GM15510 (cell line): Measurements from ENCODE around the gene PATE3.

ENCODE experiments used
- POLR2A ChIP-seq: IDR thresholded peaks from 3 replicates; pipeline ENCODE4 v1.6.1; 2011; ENCODE audit warnings: borderline replicate concordance; ENCODE audit not compliant: insufficient read length; ENCODE audit errors: extremely low read depth

The PATE3 gene

GRCh38 chr11:125787827-125788226 lies at the start of gene PATE3:
Gene PATE3 (plus strand): TSS chr11:125788127. CDS start chr11:125788152, 25 bp downstream.
- no peak for TF ChIP-seq POLR2A

GRCh38 chr11:125740617-125741016 lies 47.3 kb upstream of the PATE3 start:
- TF ChIP-seq POLR2A: no peak

- no peak for TF ChIP-seq POLR2A
Observed at GRCh38 chr11:125743681-125744080, 44.2 kb upstream of the PATE3 start.

DNA sequence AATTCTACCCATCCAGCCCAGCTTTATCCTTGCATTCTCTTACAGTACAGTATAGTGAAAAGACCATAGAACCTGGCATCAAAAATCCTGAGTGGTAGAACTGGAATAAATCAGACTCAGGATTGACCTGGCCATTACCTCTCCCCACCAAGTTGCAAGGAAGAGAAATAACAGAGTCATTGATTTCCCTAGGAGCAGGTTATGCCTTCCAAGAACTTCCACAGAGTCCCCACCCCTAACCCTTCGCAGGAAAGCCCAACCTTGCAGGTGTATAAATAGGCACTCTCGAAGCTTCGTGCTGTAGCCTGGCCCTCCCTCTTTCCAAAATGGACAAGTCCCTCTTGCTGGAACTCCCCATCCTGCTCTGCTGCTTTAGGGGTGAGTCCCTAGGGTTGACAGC lies 41.9 kb upstream of the PATE3 start, which contains the start of gene PATE1:
PATE1 (plus strand) TSS at position 301 of the 400 bp plus-strand sequence; CDS start at position 327, 26 bp downstream.
- no peak for TF ChIP-seq POLR2A

- TF ChIP-seq POLR2A: no peak
Observed at GRCh38 chr11:125750629-125751028, 37.3 kb upstream of the PATE3 start.

DNA sequence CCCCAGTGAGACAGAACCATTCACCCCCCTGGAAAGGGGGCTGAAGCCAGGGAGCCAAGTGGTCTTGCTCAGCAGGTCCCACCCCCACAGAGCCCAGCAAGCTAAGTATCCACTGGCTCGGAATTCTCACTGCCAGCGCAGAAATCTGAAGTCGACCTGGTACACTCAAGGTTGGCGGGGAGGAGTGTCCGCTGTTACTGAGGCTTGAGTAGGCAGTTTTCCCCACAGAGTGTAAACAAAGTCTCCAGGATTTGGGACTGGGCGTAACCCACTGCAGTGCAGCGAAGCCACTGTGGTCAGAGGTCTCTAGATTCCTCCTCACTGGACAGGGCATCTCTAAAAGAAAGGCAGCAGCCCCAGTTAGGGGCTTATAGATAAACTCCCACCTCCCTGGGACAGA lies 31.9 kb upstream of the PATE3 start:
- TF ChIP-seq POLR2A: no peak

- no peak for TF ChIP-seq POLR2A
Observed at GRCh38 chr11:125762445-125762844, 25.5 kb upstream of the PATE3 start.

DNA sequence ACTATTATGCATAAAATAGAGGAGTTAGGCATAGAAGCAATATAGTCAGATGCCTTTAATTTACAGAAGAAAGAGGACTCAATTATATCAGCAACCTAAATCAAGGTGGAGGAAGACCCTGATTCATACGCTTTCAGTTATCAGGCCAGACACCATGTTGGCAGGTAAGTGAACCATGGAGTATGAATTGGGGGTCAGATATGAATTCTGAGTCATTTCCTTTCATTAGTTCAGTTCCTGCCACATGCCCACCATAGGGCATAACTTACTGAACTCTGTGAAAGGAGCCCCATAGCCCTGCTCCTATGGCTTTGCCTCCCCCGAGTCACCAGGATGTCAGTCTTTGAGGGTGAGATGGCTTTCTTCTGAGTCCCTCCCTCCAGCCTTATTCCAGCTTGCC lies 24.4 kb upstream of the PATE3 start:
- no peak for TF ChIP-seq POLR2A

GRCh38 chr11:125766251-125766650 lies 21.7 kb upstream of the PATE3 start:
- no peak for TF ChIP-seq POLR2A

GRCh38 chr11:125768336-125769046 lies 19.4 kb upstream of the PATE3 start:
- no peak for TF ChIP-seq POLR2A

DNA sequence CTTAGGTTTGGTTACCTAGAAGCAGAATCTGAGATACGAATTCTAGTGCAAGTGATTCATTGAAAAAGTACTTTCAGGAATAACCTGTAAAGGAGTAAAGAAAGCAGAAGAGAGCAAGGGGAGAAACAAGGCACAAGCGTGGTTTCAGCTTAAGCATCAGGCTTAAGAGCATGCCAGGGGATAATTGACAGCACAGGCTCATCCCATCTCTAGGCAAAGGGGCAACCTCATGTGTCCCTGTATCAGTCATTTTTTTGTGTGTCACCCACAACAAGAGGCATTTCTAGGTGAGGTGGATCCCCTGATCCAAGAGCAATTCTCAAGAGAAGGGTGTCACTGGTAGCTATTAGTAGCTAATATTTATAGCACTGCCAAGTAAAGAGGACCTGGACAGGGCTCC lies 17.3 kb upstream of the PATE3 start:
- TF ChIP-seq POLR2A: no peak

DNA sequence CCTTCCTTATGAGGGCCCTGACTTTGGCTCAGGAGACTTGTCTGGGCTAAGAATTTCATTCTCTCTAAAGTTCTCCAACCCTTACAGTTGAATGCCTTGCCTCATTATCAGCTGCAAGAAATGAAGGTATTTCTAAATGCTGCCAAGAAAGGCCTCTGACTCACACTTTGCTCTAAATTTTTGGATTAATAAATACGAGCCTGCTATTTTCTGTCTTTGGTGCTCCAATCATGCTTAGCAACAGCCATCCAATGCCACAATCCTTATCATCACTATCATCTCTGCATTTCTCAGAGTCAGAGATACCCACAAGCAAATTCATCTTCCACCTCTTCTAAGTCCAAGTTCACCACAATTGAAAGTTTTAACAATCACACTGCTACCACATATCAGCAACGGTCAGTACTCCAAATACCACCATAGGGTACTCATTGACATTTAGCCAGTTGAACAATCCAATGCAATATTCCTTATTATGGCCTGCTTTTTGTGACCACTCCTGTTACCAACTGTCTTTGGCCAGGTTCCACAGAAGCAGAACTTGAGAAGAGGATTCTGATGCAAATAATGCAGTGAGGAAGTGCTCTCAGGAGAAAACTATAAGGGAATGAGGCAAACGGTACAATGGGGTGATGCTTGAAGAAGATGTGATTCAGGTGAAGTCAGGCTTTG lies 15.0 kb upstream of the PATE3 start:
- no peak for TF ChIP-seq POLR2A

DNA sequence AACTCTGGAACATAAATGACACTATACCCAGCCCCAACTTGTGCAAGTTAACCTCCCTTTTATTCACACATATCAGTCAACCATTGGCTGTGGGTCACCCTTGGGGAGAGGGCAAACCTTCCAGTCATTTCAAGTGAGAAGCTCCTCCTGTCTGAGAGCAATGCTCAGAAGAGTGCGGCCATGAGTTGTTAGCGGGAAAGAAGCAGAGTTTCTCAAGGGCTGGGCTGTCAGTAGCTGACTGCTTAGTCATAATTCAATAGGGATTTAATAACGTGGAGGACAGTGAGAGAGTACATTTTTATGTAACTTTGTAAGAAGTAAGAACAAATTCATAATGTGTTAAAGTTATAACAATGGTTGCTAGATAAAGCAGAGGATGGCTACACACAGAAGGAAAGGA lies 14.4 kb upstream of the PATE3 start:
- TF ChIP-seq POLR2A: no peak

DNA sequence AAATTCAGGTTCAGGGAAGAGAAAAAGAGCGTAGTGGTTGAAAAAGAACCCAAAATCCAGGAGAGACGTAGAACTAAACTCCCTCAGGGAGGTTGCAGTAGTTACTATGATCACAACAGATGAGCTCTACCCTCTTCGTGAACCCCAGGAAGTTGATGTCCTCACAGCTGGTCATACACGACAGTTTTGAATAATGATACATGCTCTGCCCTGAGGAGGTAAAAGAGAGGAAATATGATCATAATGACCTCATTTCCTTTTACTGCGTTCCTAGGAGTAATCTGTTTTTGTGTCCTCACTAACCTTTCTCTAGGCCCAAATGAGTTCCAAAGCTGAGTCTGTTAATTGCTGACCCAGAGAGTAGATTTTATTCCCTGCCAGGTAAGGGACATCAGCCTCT lies 10.6 kb upstream of the PATE3 start:
- TF ChIP-seq POLR2A: no peak

GRCh38 chr11:125778728-125779127 lies 9.2 kb upstream of the PATE3 start, which contains the start of gene PATE2:
Gene PATE2 (minus strand): TSS chr11:125778828. CDS start chr11:125778773, 55 bp downstream.
- TF ChIP-seq POLR2A: no peak

DNA sequence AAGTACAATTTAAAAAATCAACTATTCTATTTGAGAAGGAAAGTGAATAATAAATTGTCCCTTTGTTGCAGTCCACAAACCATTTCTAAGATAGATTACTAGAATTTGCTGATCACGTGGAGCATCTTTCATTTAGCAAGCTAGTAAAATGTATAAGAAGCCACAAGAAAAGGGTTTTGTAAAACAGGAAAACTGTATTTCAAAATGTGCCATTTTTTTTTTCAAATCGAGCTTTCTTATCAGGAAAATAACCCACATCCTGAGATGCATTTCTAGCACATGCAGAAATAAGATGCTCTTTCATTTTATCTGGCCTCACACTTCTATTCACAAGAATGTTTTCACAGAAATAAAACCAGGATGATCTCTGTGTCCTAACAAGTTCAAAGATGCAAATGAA lies 3.2 kb upstream of the PATE3 start:
- TF ChIP-seq POLR2A: no peak

GRCh38 chr11:125790825-125791224 lies 2.9 kb downstream of the PATE3 start:
- TF ChIP-seq POLR2A: no peak

DNA sequence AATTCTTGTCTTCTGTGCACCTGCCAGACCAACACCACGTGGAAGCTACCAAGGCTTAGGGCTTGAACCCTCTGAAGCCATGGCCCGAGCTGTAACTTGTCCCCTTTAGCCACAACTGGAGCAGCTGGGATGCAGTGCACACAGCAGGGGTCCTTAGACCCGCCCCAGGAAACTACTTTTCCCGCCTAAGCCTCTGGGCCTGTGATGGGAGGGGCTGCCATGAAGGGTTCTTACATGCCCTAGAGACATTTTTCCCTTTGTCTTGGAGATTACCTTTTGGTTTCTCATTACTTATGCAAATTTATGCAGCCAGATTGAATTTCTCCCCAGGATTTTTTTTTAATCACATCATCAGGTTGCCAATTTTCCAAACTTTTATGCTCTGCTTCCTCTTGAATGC lies 9.7 kb downstream of the PATE3 start:
- no peak for TF ChIP-seq POLR2A
